Esophagus (tissue), 2 donors: ENCODE data around the gene FYN. TPM values are rescaled to one million over a fixed set of nuclear protein-coding genes. Genes with fewer than 3 reads are reported as not detected.
A peak's percentile ranks its signal among the peaks of the same experiment; 100 is the strongest.

Source experiments
- H3K27ac ChIP-seq, 2 donors: one replicate each; pipeline ENCODE4 v1.5.1; 2013; ENCODE audit warnings: low read depth in 2 of 2, mild to moderate bottlenecking in 2 of 2, inconsistent platforms in 1 of 2, low read length in 1 of 2, moderate library complexity in 1 of 2
- H3K27me3 ChIP-seq, 2 donors: one replicate each; pipeline ENCODE4 v1.6.1; 2013; ENCODE audit warnings: low read length in 2 of 2, control low read depth in 1 of 2, mild to moderate bottlenecking in 1 of 2; ENCODE audit not compliant: insufficient read depth in 2 of 2, control insufficient read depth in 1 of 2
- H3K36me3 ChIP-seq, 2 donors: one replicate each; pipeline ENCODE4 v1.6.1; 2013; ENCODE audit warnings: low read length in 1 of 2; ENCODE audit not compliant: control insufficient read depth in 2 of 2, insufficient read depth in 2 of 2
- H3K4me1 ChIP-seq, 2 donors: one replicate each; pipeline ENCODE4 v1.6.1; 2013; ENCODE audit warnings: low read length in 1 of 2; ENCODE audit not compliant: control insufficient read depth in 2 of 2, insufficient read depth in 2 of 2
- H3K4me3 ChIP-seq, 2 donors: one replicate each; pipeline ENCODE4 v1.5.1; 2013; ENCODE audit warnings: low read length in 2 of 2, mild to moderate bottlenecking in 2 of 2, low read depth in 1 of 2, moderate library complexity in 1 of 2
- H3K9me3 ChIP-seq, 2 donors: one replicate each; pipeline ENCODE4 v1.6.1; 2013; ENCODE audit warnings: mild to moderate bottlenecking in 2 of 2, low read depth in 1 of 2, low read length in 1 of 2, moderate library complexity in 1 of 2; ENCODE audit not compliant: control insufficient read depth in 2 of 2, insufficient read depth in 1 of 2
- WGBS, 2 donors: extraction: QIAGEN DNeasy Blood & Tissue Kit; methylation state at CpG; one replicate each; pipeline ENCODE4 v1.1.7; 2013; 5-methylcytosine and 5-hydroxymethylcytosine counted together
- polyA plus RNA-seq, 2 donors: library from polyadenylated mRNA; stranded (reverse); fragments of 200-250 nt; gene quantifications; one replicate each; pipeline ENCODE4 v1.2.3, GENCODE V29; 2013
- donor health status: healthy with polysubstance abuse.
- donor health status: Bipolar disorder and iron deficiency.

Gene FYN
- polyA plus RNA-seq, 2 donors: 6.7 to 8.4 TPM

DNA sequence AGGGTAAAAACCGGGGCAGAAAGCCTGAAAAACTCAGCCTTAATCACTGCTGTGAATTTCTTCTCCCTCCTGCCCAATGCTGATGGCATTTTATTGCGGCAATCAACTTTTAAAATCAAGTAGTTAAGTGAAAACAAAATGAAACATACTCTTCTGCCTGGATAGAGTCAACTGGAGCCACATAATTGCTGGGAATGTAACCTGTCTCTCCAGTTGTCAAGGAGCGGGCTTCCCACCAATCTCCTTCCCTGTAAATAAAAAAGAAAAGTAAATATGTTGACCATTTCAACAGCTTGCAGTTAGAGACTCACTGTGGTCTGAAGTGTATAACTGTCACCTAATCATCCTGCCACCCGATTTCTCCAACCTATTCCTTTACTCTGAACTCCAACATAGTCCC is 165.5 kb downstream of the FYN start:
- Histone ChIP-seq H3K4me3 (no peak overlapping the region), H3K36me3 (no peaks in the 10 kb centered on the region), H3K27ac (no peak overlapping the region), H3K27me3 (no peaks in the 10 kb centered on the region), H3K4me1 (peaks cover 2% of the 10 kb centered on the region in 2 donors), H3K9me3 (no peaks in the 10 kb centered on the region)
- 73 to 95% methylated on average over 4 of the region's 4 CpGs for WGBS, 2 donors

DNA sequence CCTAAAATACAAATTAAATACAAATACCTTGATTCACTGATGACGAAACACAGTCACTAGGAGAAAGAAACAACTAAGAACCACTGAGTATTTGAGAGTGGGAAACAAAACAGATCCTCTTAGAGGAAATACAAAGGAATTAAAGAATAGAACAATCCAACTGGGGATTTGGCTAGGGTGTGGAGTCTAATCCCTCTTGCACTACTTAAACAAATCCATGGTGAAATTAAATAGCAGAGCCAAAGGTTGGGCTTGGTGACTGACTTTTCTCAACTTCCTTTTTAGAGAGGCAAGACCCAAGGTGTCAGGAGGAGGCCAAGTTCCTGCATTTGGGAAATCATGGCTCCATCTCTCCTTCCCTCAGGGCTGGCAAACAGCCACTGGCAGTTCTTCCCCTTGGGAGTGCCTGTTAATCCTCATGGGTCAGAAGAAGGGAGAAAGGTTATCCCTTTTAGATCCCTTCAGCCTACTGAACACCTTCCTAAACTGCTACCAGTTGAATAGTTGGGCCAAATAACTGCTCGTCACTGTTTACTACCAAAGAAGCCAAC is 166.3 kb downstream of the FYN start:
- no peaks in the 10 kb centered on the region for H3K36me3 ChIP-seq
- no peaks in the 10 kb centered on the region for H3K27me3 ChIP-seq
- peak overlapping the region in 1 of 2 donors; percentile 15 for H3K27ac ChIP-seq
- H3K4me1 ChIP-seq: peaks cover 2% of the 10 kb centered on the region in 2 donors
- H3K9me3 ChIP-seq: no peaks in the 10 kb centered on the region
- WGBS, 2 donors: 55 to 73% methylated on average over 2 of the region's 2 CpGs
- no peak overlapping the region for H3K4me3 ChIP-seq

DNA sequence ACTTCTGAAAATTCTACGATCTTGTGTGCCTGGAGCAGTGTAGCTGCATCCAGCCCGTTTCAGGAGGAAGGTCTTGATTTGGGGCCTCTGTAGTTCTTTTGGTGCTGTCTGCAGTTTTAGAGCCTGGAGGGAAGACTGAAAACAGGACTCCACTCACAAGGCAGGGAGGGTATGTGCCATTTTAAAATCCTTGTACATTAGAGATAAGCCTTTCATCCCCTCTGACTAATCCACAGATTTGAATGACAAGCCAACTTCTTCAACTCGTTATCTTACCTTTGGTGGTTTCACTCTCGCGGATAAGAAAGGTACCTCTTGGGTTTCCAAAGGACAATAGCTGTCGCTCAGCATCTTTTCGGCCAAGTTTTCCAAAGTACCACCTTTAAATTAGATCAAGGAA is 169.5 kb downstream of the FYN start:
- H3K4me3 ChIP-seq: no peak overlapping the region
- H3K27me3 ChIP-seq: no peaks in the 10 kb centered on the region
- peaks cover 0 to 5% of the 10 kb centered on the region in 2 donors for H3K36me3 ChIP-seq
- 84 to 85% methylated on average over 7 of the region's 7 CpGs for WGBS, 2 donors
- H3K9me3 ChIP-seq: no peaks in the 10 kb centered on the region
- peaks cover 0 to 6% of the 10 kb centered on the region in 2 donors for H3K4me1 ChIP-seq
- no peak overlapping the region for H3K27ac ChIP-seq

DNA sequence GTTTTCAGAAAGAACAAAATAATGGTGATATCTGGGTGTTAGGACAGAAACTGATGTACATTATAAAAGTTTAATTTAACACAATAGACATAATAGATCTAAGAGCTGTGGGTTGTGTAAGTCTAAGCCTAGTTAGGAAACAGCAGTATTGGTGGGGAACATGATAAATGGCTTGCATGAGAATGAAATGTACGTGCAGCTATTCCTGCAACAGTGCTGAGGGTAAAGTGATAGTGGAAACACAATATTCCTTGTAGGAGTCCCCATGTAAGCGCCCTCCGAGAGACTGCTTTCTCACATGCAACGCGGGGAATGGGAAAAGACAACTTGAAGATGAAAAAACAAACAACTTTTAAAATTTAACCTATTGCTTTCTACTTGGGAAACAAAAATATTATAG is 171.0 kb downstream of the FYN start:
- H3K4me3 ChIP-seq: no peak overlapping the region
- WGBS, 2 donors: 91 to 94% methylated on average over 5 of the region's 5 CpGs
- H3K27me3 ChIP-seq: no peaks in the 10 kb centered on the region
- peaks cover 0 to 6% of the 10 kb centered on the region in 2 donors for H3K4me1 ChIP-seq
- peaks cover 0 to 5% of the 10 kb centered on the region in 2 donors for H3K36me3 ChIP-seq
- no peak overlapping the region for H3K27ac ChIP-seq
- H3K9me3 ChIP-seq: no peaks in the 10 kb centered on the region

DNA sequence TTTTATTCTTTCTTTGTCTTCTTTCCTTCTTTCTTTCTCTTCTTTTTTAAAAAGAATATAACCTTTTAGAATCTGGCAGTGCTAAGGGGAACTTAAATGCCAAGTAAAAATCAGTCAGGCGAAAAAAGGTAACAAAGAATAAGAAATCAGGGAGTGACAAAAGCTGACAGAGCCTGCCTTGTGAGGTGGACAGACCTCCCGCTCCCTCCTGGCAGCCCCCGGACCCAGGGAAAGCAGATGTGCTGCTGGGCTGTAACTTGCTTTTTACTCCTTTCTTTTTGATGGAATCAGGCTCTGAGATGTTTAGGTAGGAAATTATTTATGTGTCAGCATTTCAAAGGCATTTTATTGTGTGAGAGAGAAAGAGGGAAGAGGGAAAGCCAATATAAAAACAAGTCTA is 172.1 kb downstream of the FYN start:
- Histone ChIP-seq H3K4me1 (peaks cover 0 to 4% of the 10 kb centered on the region in 2 donors), H3K36me3 (peaks cover 0 to 6% of the 10 kb centered on the region in 2 donors), H3K27me3 (no peaks in the 10 kb centered on the region), H3K9me3 (no peaks in the 10 kb centered on the region), H3K4me3 (no peak overlapping the region), H3K27ac (no peak overlapping the region)
- WGBS, 2 donors: 76 to 83% methylated on average over 3 of the region's 3 CpGs

DNA sequence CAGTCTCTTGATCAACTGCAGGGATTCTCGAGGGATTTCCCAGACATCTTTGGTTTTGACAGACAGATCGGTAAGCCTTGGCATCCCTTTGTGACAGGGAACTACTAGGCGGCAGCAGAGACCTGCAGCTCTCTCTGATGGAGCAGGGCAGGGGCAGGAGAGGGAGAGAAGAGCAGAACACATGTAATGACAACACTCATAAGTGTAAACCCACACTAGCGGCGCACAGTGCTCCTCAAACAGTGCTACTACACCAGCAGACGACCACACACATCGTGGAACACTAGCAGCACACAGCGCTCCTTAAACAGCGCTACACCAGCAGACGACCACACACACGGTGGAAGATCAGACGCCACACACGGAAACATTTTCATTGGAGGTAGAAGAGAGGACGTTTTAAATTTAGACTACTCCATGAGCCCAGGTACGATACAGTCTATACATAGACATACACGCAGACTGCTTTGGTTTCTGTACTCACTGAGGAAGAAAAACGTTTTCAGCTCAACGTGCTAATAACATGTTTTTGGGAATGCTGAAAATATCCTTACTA is 173.0 kb downstream of the FYN start:
- H3K4me1 ChIP-seq: peaks cover 0 to 4% of the 10 kb centered on the region in 2 donors
- no peak overlapping the region for H3K4me3 ChIP-seq
- peaks cover 0 to 7% of the 10 kb centered on the region in 2 donors for H3K36me3 ChIP-seq
- 92 to 94% methylated on average over 18 of the region's 18 CpGs for WGBS, 2 donors
- no peak overlapping the region for H3K27ac ChIP-seq
- no peaks in the 10 kb centered on the region for H3K27me3 ChIP-seq
- H3K9me3 ChIP-seq: no peaks in the 10 kb centered on the region

DNA sequence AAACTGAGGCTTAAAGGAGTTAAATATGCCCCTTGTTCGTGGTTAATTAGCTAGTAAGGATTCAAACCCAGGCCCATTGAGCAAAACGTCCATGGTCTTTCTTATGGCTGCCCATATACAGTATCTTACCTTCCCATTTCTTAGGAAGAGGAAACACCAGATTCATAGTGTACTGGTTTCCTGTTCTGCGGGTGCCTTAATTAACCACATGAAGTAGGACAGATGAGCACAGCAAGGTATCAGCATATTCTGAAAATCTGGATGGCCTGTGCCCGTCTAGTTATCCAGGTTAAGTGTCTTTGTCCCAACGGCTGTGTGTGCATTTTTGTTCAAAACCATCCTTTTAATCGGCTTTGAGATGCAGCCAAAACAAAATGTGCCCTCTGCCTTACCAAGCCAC is 174.1 kb downstream of the FYN start:
- 85 to 87% methylated on average over 6 of the region's 6 CpGs for WGBS, 2 donors
- Histone ChIP-seq H3K27ac (no peak overlapping the region), H3K9me3 (no peaks in the 10 kb centered on the region), H3K4me1 (peaks cover 0 to 4% of the 10 kb centered on the region in 2 donors), H3K36me3 (peaks cover 0 to 7% of the 10 kb centered on the region in 2 donors), H3K4me3 (no peak overlapping the region), H3K27me3 (no peaks in the 10 kb centered on the region)

DNA sequence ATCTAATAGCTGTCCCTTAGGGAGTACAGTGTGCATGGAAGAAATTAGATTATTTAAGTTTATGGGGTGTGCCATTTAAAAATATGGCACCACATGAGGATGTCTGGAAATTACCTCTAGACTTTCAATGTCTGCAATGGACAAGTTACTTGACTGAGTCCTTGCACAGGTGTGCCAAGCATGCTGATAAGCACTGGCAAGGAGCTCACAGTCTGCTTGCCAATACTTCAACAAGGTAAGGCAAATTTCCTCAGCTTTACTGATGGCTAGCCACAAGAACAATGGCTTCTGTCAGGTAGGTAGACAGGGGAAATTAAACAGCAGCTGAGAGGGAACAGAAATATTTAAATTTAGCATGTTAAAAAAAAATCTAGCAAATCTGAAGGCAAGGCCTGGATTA is 176.4 kb downstream of the FYN start:
- Histone ChIP-seq H3K4me1 (peaks cover 0 to 10% of the 10 kb centered on the region in 2 donors), H3K27ac (no peak overlapping the region)

DNA sequence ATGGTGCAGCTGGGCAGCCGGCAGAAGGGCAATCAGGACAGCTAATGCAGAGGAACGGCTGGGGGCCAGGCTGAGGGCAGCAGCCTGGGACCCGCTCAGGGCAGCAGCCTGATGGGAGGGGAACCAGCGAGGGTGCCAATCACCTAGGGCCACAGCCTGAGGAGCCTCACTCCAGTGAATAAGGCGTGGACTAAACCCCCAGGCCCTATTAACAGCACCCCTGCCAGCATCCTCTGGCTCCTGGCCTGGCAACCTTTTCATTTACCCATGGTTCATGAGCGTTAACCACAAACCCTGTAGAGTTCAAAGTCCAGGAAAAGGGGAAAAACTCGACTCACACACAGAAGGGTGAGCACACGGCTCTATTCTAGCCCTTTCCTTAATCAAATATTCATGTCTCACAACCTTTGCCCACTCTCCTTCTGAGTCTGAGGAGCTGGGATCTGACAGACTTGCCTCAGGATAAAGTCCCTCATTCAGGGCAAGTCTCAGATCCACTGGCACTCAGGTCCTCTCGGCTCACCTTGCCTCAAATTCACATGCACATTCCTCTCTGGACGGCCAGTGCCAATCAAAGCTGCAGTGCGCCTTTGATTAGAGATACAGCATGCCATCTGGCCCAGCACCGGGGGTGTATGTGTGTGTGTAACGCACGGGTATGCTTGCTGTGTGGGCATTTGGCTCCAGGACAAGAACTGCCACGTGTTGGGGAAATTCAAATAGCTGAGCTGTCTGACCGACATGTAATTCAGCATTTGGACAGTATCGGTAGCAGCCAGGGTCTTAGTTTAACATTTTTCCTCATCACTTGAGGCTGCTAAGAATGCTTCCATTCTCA is 180.7 kb downstream of the FYN start:
- H3K4me3 ChIP-seq: no peak overlapping the region
- H3K36me3 ChIP-seq: peaks cover 0 to 2% of the 10 kb centered on the region in 2 donors
- H3K9me3 ChIP-seq: no peaks in the 10 kb centered on the region
- peaks cover 0 to 9% of the 10 kb centered on the region in 2 donors for H3K4me1 ChIP-seq
- 54 to 55% methylated on average over 15 to 17 of the region's 17 CpGs for WGBS, 2 donors
- H3K27me3 ChIP-seq: no peaks in the 10 kb centered on the region
- H3K27ac ChIP-seq: no peak overlapping the region

More for the DNA sequence above, 176.4 kb downstream of the FYN start:
- H3K9me3 ChIP-seq: no peaks in the 10 kb centered on the region
- no peak overlapping the region for H3K4me3 ChIP-seq
- no peaks in the 10 kb centered on the region for H3K27me3 ChIP-seq
- H3K36me3 ChIP-seq: peaks cover 0 to 7% of the 10 kb centered on the region in 2 donors
